NCI-H2227 (cell line): ENCODE results near the gene TAF12.
"Not testable (repeated sequence)": the region's sequence is repeated elsewhere in the genome, so short reads cannot be mapped to it uniquely, and the experiment has no call there.

ENCODE experiments used
- DNase-seq: peaks from one replicate; lab custom pipeline; 2025; ENCODE audit not compliant: unreplicated experiment; lab: John Stamatoyannopoulos, UW

TAF12 gene

DNA sequence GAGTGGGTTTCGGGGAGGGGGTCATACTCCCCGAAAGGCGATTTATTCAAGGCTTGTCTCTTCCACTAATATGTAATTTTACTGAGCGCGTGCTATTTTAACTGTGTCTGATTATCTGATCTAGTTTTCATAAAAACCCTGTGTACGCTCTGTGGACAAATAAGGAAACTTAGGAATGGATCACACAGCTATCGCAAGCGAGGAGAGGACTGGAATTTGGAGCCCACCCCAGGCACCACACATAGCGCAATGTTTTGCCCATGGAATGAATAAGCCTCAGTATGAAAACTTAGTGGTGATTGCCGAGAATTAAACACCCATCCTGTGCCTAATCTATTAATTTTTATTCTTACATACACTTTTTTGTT, 60.6 kb downstream of the TAF12 start:
- no peak for DNase-seq

DNA sequence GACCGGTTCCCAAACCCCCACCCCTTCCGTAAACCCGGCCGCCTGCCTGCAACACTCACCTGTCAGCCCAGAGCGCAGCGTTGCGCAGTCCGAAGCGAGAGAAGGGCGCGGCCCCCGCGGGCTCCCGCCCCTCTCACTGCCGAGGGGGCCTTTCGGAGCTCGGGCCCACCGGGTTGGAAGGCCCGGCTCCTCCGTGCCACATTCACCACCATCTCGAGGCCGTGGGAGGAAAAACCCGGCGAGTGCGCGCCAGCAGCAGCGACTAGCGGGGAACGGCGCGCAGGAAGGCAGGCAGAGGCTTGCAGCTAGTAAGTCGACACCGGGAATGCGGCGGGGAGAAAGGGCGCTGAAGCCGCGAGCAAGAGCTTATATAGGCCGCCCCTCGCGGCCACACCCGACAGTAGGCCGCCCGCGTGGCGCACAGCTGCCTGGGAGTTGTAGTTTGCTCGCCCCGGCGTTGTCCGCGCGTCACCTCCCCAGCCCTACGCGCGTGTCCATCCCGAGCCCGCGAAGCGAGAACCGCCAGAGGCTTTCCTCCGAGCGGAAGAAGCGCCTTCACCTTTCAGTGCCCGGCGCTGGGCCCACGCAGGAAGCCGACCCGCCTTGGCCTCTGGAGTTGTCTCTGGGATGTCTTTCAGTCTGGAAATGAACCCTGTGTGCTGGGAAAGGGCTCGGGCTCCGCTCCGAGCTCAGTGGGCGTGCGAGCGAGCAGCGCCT, 61.2 kb downstream of the TAF12 start:
- DNase-seq: peak; percentile 97

DNA sequence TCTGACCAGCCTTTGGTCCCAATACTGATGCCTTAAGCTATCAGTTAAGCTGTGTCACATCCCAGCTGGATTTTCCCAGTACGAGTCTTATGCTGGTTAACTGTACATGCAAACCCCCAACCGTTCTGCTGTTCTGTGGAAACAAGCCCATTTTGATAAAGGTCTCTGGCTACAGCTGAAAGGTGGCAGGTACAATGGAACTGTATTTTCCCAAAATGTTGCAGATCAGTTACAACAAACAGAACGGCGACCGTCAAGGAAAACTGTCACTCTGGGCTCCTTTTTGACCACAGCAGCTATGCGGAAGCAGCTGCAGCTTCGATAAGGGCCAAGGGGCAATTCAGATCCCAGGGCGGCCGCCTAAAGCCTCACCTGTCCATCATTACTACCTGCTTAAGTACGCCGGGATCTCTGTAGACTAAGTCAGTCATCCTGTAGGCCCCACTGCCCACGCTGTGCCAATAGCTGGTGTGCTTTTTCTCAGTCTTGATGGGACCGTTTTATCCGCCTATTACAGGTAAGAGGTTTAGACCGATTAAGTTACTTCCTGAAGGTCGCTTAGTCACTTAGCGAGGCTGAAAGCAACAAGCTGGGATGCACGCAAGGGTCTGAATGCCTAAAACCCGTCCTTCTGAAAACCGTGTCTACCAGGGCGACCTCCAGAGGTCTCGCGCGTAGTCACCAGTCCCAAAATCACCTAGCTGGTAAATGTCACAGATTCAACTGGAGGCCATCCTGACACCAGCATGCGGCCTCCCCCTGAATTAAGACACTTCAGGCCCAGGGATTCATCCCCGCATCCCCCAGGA, 61.9 kb downstream of the TAF12 start:
- DNase-seq: peak; percentile 72

DNA sequence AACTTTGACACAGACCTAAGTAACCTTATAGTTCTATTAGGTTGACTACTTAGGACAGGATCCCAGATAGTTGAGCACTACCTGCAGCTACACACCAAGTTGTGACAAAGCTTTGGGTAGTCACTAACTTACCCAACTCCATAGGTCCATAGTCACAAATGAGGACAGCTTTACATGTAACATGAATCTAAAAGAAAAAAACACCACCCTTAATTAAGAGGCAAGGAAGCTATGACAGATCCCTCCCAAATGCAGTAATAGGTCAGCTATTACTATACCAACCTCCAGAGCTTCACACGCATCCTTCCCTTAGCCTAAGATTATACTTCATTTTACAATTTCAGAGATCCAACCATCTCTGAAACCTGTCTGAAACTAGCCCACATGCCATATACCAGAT, 63.5 kb downstream of the TAF12 start:
- DNase-seq: no peak

DNA sequence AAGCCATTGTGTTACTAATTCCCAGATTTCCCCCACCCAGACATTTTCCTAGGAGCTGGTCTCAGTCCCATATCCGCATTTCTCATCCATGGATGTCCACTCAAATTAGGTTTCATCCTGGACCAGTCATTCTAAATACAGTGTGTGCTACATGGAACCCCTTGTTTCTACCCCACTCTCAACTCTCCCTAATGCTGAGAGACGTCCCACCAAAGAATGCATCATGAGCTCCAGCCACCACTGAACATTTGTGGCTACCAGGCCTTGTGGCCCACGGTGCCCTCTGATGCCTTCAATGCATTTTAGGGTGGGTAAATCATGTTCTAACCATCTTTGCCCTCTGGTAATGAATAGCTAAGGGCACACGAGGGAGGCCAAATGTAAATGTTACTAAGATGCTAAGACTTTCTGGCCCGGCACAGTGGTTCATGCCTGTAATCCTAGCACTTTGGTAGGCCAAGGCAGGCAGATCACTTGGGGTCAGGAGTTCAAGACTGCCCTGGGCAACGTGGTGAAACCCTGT, 64.1 kb downstream of the TAF12 start:
- DNase-seq: no peak

DNA sequence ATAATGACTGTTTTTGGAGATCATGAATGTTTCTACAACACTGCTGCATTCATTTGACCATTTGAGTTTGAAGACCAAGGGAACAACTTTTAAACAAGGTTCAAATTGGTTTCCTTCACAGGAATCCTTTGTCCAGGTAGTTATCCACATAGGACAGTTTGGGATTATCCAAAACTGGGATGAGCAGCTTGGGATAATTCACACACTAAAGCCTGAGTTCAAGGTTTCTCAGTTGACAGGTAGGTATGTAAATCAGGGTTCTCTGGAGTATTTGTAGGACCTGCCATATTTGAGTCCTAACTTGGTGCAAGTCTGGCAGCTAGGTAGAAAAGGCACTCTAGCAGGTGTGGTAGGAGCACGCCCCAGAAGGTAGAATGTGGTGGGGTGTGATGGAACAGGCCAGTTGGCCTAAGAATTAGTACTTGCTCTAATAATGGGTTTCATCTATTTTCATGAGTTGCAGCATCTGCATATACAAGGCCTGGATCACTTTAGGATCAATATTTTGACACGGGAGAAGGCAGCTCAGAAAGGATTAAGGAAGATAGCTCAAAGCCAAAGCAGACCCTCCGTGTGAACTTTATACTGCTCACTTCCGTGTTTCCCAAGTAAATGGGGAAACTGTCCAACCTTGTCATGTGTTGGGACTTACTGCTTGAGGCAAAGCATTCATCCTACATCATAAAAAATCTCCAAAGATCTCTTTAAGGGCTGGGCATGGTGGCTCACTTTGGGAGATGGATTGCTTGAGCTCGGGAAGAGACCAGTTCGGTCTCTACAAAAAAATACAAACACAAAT, 64.9 kb downstream of the TAF12 start:
- DNase-seq: no peak

DNA sequence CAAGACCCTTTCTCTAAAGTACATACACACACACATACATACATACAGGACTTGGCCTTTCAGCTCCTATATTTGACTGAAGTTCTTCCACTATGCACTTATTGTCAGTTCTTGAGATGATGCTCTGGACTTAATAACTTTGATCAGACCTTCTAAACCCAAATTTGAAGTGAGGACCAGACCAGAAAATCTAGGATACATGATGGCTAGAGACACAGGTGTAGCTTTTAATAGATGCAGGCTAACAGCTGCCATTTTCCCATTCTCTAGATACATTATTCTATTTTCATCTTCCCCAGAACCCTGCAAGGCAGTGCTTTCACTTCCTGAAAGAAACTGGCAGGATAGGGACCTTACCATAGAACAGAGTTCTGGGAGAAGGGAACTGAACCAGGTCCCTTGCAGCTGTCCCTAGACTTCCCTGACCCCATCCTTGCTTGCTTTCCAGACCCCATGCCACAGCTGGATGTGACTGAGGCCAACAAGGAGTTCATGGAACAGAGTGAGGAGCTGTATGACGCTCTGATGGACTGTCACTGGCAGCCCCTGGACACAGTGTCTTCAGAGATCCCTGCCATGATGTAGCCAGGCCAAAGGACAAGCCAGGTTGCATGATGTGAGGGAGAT, 65.7 kb downstream of the TAF12 start:
- DNase-seq: no peak

DNA sequence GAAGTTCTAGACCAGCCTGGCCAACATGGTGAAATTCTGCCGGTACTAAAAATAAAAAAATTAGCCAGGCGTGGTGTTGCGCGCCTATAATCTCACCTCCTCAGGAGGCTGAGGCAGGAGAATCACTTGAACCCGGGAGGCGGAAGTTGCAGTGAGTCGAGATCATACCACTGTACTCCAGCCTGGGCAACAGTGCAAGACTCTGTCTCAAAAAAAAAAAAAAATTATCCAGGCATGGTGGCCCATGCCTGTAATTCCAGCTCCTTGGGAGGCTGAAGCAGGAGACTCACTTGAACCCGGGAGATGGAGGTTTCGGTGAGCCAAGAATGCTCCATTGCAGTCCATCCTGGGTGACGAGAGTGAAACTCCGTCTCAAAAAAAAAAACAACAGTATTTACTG, 69.3 kb downstream of the TAF12 start:
- DNase-seq: no peak

DNA sequence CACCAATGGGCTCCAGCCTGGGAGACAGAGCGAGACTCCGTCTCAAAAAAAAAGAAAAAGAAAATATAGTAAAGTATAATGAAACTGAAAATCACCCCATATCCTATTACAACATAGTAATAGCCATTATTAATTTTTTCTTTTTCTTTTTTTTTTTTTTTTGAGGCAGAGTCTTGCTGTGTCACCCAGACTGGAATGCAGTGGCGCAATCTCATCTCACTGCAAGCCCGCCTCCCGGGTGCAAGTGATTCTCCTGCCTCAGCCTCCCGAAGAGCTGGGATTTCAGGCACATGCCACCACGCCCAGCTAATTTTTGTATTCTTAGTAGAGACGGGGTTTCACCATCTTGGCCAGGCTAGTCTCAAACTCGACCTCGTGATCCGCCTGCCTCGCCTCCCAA, 70.0 kb downstream of the TAF12 start:
- DNase-seq: not testable (repeated sequence)

DNA sequence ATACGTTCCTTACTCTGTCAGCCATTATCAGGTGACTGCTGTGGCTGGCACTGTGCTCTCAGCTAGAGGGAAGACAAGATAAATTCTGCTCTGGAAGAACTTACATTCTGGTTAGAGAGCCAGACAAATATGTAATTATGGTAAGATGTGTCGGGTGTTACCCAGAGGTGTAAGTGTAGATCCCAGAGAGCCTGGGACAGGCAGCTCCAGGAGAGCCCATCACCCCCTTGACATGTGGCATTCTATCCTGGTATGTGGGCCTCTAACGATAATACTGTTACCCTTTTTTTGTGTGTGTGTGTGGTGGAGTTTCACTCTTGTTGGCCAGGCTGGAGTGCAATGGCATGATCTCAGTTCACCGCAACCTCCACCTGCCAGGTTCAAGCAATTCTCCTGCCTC, 71.0 kb downstream of the TAF12 start:
- no peak for DNase-seq

DNA sequence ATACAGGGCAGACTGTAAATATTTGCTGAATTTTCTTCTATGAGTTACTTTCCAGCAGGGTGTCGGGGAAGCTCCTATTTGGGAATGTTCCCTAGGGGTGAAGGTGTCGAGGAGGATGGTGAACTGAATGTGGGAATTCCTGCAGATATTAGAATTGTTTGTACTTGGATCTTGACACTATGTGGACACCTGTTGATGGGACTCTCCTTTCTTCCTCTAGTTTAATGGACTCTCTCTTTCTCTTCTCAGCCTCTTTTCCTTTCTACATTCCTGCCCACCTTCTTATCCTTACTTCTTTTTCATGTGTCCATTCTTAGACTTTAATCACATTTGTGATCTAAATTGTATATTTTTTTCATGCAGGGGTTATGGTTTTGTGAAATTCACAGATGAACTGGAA, 75.9 kb downstream of the TAF12 start:
- DNase-seq: no peak

DNA sequence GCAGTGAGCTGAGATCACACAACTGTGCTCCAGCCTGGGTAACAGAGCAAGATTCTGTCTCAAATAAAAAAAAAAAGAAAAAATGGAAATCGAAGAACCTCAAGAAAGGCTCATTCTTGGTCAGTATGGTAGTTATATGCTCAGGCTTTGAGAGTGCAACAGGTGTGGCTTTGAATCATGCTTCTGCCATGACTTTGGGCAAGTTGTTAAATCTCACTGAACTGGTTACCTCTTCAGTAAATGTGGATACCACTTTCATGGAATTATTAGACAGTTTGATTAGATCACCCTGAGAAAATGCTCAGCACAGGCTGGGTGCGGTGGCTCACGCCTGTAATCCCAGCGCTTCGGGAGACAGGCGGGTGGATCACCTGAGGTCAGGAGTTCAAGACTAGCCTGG, 77.1 kb downstream of the TAF12 start:
- no peak for DNase-seq

DNA sequence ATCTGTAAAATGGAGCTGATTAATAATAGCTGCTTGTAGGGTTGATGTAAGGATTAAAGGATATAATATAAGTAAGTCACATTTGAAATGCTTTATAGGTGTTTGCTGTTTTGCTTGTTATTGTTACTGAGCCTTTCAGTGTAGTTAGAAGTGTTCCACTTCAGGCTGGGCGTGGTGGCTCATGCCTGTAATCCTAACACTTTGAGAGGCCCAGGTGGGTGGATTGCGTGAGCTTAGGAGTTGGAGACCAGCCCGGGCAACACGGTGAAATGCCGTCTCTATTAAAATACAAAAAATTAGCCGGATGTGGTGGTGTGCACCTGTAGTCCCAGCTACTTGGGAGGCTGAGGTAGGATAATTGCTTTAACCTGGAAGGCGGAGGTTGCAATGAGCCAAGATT, 77.8 kb downstream of the TAF12 start:
- no peak for DNase-seq

DNA sequence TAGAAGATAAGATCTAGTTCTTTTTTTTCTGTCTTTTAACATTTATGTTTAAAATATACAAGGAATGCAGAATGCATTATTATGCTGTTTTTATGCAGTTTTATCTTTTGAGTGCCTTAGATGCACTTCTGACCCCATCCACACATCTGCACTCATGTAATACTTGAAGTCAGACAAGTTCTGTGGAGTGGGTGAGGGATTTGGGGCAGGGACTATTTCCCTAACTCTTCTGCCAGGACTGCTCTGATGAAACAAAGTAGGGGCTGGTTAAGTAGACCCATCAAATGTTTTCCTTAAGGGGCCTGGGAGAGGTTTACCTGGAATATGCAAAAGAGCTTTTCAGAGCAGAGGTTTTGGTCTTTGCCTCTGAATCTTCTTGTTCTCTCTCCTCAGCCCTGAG, 78.6 kb downstream of the TAF12 start:
- DNase-seq: no peak

DNA sequence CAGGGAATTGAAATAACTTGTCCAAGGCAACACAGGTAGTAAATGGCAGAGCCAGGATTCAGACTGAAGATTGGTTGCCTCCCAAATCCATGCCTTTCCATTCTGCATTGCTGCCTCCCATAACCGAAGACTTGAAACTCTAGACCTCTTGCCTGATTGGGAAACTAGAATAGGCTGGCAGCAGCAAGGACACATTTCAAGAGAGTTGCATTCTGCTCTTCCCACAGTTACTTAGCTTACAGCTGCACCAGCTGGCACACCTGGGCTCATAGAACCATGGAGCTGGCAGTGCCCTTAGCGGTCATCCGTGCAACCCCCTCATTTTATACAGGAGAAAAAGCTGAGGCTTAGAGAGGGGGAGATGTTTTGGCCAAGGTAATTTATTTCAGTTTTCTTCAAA, 82.0 kb downstream of the TAF12 start:
- DNase-seq: no peak
